Stimulated activated naive CD4-positive, alpha-beta T cell (primary cell): ENCODE data around the gene TMEM129.

Experiments used
- DNase-seq, 6 experiments: peaks; one replicate each; lab custom pipeline; 2025; lab: John Stamatoyannopoulos, UW

Gene TMEM129

DNA sequence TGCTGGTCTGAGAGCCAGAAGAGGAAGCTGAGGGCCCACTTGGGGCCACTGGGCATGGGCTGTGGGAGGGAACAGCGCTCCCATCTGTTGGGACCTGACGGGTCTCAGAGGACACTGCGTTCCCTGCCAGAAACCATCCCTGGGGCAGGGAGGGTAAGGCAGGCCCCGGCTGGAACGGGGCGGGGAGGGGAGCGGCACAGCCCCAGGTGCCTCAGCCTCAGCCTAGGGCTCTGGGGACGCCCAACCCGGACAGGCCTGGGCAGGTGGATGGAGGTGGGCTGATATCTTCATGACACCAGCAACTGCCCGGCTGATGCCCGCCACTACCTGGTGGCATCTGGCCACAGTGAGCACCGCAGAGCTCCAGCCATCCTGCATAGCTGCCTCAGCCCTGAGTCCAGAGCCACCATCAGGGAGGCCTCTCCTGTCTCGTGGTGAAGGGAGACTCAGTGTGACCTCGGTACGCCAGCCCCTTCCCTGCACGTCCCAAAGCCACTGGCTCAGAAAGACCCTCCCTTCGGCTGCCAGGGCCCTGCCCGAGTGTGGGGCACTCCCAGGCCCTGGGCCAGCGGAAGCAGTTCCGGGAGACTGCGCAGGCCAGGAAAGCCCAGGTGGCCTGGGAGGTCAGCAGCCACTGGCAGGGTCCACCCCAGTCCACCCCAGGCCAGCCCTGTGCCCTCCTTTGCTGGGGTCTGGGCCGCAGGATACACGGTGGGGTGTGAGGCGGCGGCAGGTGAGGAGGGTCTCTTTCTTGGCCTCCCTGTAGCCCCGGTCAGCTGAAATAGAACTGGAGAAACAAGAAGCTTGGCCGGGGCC is 37.4 kb upstream of the TMEM129 start:
- DNase-seq: no peak

DNA sequence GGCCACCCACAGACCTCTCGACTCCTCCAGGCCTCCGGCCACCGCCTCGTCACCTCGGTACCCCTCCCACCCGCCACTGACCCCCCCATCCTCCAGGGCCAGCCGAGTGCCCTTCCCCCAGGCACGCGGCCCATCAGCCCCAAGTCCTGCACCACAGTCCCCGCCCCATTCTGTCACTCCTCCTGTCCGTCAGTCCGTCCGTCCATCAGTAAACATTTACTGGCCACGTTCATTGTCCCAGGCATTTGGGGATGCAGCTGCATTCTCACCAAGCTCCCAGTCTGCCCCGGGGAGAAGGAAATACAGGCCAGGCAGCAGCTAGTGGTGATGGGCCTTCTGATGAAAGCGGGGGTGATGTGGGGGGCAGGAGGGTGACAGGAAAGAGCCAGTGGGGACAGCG is 36.7 kb upstream of the TMEM129 start:
- no peak for DNase-seq

DNA sequence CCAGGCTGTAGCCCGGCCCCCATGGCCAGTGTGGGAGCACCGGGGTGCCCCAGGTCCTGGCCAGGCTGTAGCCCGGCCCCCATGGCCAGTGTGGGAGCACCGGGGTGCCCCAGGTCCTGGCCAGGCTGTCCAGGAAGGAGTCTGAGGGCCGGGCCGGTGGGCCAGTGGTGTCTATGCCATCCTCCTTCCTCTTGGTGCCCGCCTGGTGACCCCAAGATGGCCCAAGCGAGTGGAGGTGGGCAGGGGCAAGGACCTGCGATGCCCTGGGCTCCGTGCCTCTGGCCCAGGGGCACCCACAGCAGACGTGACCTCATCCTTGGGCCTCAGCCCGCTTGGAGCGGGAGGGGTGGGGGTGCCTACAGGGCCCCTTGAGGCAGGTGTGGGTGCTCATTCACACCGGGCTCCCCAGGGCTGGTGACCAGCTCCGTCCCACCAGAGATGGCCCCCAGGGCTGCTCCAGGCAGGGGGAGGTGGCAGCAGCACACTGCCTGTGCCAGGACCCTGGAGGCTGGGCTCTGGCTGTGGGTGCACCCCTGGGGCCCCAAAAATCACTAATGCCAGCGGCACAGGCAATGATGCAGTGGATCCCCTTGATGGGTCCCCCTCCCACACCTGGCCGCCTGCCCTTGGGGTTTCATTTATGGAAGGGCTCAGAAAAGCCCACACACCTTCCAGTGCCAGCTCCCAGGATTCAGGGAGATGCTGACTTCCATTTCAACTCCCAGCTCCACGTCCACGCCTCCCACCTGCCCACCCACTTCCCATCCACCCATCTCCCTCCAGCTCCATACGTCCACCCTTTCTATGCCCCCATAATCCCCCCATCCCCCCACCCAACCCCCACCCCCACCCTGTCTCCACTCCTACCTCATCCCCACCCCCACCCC is 36.0 kb upstream of the TMEM129 start:
- DNase-seq: no peak

GRCh38 chr4:1756079-1756478 is 35.0 kb upstream of the TMEM129 start:
- no peak for DNase-seq

- no peak for DNase-seq
Measured at GRCh38 chr4:1755297-1755696, 34.2 kb upstream of the TMEM129 start.

DNA sequence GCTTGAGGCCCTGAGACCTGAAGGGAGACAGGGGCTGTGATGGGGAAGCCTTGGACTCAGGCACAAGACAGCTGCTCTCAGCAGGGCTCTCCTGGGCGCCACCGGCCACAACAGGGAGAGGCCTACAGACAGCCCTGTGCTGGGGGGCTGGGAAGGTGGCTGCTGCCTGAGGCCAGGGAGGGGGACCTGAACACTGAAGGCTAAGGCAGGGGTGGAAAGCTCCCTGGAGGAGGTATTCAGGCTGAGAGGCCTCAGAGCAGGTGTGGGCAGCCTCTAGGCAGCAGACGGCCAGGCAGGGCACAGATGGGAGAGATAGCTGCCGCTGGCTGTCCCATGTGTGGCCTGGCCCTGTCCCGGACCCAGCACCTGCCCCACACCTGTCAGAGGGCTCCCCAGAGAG is 33.2 kb upstream of the TMEM129 start:
- no peak for DNase-seq

- no peak for DNase-seq
Measured at GRCh38 chr4:1753697-1754311, 32.7 kb upstream of the TMEM129 start.

DNA sequence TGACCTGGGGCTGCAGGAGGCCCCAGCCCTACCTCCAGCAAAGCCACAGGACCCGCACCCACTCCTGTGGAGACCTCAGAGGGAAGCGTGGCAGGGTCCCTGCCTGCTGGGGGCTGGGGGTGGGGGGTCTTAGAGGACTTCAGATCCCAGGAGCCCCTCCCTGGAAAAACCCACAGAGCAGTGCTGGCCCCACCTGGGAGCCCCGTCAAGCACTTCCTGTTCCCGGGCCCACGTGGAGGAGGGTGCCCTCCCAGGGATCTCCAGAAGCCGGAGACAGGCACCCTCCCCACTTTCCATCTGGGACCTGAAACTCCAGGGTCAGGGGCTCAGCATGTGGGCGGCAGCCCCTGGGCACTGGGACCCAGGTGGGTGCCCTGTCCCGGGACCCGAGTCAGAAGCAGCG is 32.2 kb upstream of the TMEM129 start:
- no peak for DNase-seq

- no peak for DNase-seq
Measured at GRCh38 chr4:1752284-1753041, 31.3 kb upstream of the TMEM129 start.

- no peak for DNase-seq
Measured at GRCh38 chr4:1751919-1752283, 30.8 kb upstream of the TMEM129 start.

- DNase-seq: no peak
Measured at GRCh38 chr4:1751155-1751918, 30.2 kb upstream of the TMEM129 start.

DNA sequence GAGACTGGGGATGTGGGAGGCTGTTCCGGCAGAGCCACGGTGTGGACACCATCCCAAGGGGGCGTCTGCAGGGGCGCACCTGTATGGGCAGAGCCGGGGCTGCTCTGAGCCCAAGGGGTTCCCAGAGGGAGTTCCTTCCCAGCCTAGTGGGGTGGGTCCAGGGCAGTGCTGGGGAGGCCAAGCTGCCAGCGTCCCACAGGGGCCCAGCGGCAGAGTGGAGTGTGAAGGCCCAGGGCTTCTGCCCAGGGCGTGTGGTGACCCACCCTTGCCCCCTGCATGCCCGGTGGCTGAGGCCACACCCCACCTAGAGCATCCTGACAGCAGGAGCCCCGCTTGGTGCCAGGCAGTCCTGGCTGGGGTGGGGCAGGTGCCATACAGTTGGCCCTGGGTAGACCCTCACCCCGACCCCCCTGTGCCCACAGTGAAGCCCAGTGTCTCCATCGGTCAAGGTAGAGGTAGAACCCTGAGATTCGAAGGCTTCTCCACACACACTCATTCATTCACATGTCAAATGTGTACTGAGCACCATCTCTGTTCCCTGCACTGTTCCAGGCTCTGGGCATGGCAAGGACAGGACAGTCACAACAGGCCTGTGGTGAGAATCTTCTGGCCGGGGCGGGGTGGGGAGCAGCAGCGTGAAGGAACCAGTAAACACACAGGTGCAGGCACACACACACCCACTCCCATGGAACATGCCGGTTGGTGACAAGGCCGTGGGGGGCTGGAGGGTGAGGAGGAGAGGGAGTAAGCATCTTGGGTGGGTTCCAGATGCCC is 29.4 kb upstream of the TMEM129 start:
- DNase-seq: no peak

DNA sequence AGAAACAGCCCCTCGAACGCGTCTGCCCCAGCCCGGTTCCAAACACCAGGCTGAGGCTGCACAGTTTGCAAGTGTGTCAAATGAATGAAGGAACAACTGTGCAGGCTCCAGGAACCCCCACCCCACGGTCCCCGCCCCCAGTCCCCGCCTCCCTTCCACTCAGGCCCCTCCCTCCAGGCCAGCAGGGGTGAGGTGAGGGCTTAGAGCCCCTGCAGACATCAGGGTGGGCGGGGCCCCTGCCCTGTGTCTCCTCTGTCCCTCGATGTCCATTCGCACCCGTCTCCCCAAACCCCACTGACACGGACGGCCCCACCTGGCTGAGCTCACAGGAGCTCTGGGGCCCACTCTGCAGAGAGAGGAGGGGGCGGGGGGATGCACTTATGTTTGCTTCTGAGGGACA is 28.7 kb upstream of the TMEM129 start:
- DNase-seq: no peak

DNA sequence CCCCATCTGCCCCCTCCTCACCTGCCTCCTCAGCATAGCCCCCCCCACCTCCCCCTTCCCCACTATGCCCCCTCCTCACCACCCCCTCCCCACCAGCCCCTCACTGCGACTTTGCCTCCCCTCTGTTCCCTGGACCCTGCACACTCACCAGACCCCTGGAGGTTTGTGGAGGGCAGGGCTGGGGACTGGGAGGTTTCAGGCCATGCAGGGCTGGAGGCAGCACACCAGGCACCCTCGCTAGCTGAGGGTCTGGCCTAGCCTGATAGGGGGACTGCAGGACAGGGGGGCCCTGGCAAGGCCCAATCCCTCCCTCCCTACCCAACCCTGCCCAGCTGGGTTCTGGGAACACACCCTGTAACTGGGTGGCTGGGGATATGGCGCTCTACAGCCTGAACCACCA is 28.2 kb upstream of the TMEM129 start:
- DNase-seq: no peak

DNA sequence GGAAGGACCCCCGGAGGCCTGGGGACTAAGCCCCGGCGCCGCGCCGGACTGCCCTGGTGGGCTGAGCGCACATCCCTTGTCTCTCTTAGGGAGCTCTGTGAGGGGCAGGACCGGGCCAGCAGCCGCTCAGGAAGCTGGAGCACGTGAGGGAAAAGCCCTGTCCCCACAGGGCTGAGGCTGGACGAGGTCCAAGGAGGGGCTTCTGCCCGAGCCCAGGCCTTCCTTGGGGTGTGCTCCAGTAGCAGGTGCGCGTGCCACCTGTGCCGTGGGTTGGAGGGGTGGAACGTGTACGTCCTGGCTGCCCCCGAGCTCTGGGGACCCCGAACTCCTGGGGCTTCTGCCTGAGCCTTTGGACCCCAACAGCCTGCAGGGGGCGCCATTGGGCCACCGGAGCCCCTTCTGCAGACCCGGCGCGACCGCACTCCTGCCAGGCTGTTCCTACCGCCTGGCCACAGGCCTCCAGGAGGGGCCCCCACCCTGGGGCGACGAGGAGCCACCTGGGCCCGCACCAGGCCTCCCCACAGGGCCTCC is 27.4 kb upstream of the TMEM129 start:
- peak; percentile 42 to 77 (median 68) for DNase-seq

DNA sequence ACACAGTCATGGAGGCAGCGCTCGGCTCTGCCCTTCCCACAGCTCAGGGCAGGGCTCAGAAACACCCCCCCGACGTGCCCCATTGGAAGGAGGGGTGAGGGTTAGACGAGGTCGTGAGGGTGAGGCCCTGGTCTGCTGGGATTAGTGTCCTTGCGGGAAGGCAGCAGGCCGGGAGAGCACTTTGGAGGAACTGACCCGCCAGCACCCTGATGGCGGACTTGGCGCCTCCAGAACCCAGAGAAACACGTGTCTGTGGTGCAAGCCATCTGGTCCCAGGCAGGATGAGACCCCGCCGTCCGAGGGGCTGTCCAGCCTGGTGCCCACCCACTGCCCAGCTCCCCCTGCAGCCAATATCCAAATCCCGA is 26.5 kb upstream of the TMEM129 start:
- no peak for DNase-seq

GRCh38 chr4:1746919-1747602 is 25.9 kb upstream of the TMEM129 start:
- DNase-seq: no peak

DNA sequence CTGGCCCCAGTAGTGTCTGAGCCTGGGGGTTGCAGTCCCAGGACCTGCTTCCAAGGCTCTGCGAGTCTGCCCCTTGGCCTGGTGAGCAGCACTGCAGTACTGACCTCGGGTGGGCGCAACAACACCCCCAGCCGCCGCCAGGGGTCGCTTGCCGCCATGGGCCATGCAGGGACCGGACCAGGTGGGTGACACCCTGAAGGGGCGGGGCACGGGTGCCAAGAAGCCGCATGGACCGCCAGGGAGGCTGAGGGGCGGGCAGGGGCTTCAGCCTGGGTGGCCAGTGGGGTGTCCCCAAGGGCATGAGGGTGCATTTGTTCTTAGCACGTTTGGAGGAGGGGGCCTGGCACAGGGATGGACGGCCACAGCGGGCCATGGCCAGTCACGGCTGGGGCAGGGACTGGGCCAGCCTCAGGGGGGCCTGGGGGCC is 25.2 kb upstream of the TMEM129 start:
- peak; percentile 17 to 70 (median 56) for DNase-seq

DNA sequence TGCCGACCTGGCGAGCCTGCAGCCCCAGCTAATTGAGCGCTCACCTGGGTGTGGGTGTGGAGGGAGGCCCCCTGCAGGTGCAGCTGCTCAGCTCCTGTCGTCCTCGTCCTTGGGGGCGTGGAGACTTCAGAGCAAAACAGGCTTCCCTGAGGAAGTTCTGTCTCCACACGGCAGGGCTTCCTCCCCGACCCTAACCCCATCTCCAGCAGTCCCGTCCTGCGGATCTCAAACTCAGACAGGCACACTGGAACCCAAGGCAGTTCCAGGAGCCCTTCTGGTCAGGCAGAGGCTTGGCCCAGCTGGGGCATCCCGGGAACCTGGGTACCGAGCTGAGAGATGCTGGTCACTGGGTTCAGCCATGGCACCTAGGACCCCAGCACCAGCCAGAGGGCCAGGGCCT is 24.6 kb upstream of the TMEM129 start:
- no peak for DNase-seq

DNA sequence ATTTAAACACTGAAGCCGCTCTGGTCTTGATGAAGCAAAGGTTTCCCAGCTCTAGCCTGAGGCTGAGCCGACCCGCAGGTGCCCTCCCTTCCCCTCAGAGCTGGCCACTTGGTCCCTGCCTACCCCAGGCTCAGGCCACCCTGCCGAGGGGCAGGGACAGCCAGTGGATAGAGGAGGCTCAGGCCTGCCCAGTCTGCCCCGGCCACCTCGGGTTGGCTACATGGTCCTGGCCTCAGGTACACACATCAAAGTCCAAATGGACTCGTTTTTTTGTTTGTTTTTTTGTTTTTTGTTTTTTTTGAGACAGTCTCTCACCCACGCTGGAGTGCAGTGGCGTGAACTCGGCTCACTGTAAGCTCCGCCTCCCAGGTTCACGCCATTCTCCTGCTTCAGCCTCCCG is 24.0 kb upstream of the TMEM129 start:
- DNase-seq: no peak
